HG02571 (cell line): ENCODE results near the gene C1orf94.

Experiments
- ATAC-seq: cut with Tn5 transposase; IDR thresholded peaks from one replicate; pipeline ENCODE4 v1.9.1; 2021; ENCODE audit warnings: mild to moderate bottlenecking, moderate library complexity; ENCODE audit not compliant: unreplicated experiment

Gene C1orf94

GRCh38 chr1:34176830-34177603, at the start of gene C1orf94:
Gene C1orf94, plus strand, starts transcription at chr1:34176907. Its CDS starts 883 bp downstream, at chr1:34177790.
- ATAC-seq, result no peak

- no peak for ATAC-seq
Observed at GRCh38 chr1:34127006-34128000, 49.4 kb upstream of the C1orf94 start.

GRCh38 chr1:34128186-34128889, 48.4 kb upstream of the C1orf94 start:
- ATAC-seq, result no peak

GRCh38 chr1:34129630-34130029, 47.1 kb upstream of the C1orf94 start:
- ATAC-seq, result no peak

GRCh38 chr1:34130306-34130705, 46.4 kb upstream of the C1orf94 start:
- ATAC-seq, result no peak

- ATAC-seq, result no peak
Observed at GRCh38 chr1:34131396-34132160, 45.1 kb upstream of the C1orf94 start.

- no peak for ATAC-seq
Observed at GRCh38 chr1:34132161-34132420, 44.6 kb upstream of the C1orf94 start.

GRCh38 chr1:34137411-34137810, 39.3 kb upstream of the C1orf94 start:
- ATAC-seq, result no peak

- no peak for ATAC-seq
Observed at GRCh38 chr1:34140011-34140676, 36.6 kb upstream of the C1orf94 start.

GRCh38 chr1:34143975-34144374, 32.7 kb upstream of the C1orf94 start:
- no peak for ATAC-seq

- ATAC-seq, result no peak
Observed at GRCh38 chr1:34144766-34145165, 31.9 kb upstream of the C1orf94 start.

GRCh38 chr1:34147301-34147700, 29.4 kb upstream of the C1orf94 start:
- ATAC-seq, result no peak

GRCh38 chr1:34149501-34149900, 27.2 kb upstream of the C1orf94 start:
- no peak for ATAC-seq

GRCh38 chr1:34153246-34153645, 23.5 kb upstream of the C1orf94 start:
- no peak for ATAC-seq

- no peak for ATAC-seq
Observed at GRCh38 chr1:34155860-34156259, 20.8 kb upstream of the C1orf94 start.

GRCh38 chr1:34156739-34157138, 20.0 kb upstream of the C1orf94 start:
- ATAC-seq, result no peak

- ATAC-seq, result no peak
Observed at GRCh38 chr1:34162852-34163766, 13.6 kb upstream of the C1orf94 start.

- no peak for ATAC-seq
Observed at GRCh38 chr1:34163792-34164731, 12.6 kb upstream of the C1orf94 start.
